Stomach (tissue), 4 donors: ENCODE data around the gene TAPT1.

Experiments
- POLR2A ChIP-seq, 4 donors: fragments of 450-650 bp; IDR thresholded peaks; one replicate each; pipeline ENCODE4 v1.6.1; 2016; ENCODE audit warnings: antibody characterized with exemption in 4 of 4, control low read depth in 2 of 4, mild to moderate bottlenecking in 1 of 4, moderate library complexity in 1 of 4
- POLR2AphosphoS5 ChIP-seq, 3 donors: sonication (generic); formaldehyde crosslinking; IDR thresholded peaks; one replicate each; pipeline ENCODE4 v1.6.1; 2016; ENCODE audit warnings: antibody characterized with exemption in 3 of 3
- TF ChIP-seq, protein P1 (sequence below), 7 experiments: fragments of 450-650 bp in 4 of 7; fragments of 200-600 bp in 3 of 7; sonication (generic) in 3 of 7; IDR thresholded peaks; one replicate each; pipeline ENCODE4 v1.5.1; 2016 to 2019; ENCODE audit warnings: antibody characterized with exemption in 7 of 7, control low read depth in 2 of 7, mild to moderate bottlenecking in 1 of 7

DNA sequence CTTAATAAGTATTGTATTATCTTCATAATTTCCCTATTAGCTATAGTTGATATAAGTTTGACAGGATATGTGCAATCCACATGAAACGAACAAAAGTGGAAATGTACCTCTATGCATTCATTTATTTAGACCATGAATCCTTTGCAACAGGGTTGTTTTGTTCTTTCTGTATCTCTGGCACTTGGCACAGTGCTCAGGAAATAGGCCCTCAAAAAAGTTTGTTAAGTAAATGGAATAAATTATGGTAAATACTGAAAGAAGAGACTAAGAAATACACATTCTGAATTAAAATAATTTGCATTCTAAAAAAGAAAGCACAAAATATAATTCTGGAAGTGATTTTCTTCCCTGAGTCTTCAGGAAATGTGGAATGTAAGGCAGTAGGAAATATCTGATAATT lies 39.3 kb downstream of the TAPT1 start:
- TF ChIP-seq, protein P1, sequence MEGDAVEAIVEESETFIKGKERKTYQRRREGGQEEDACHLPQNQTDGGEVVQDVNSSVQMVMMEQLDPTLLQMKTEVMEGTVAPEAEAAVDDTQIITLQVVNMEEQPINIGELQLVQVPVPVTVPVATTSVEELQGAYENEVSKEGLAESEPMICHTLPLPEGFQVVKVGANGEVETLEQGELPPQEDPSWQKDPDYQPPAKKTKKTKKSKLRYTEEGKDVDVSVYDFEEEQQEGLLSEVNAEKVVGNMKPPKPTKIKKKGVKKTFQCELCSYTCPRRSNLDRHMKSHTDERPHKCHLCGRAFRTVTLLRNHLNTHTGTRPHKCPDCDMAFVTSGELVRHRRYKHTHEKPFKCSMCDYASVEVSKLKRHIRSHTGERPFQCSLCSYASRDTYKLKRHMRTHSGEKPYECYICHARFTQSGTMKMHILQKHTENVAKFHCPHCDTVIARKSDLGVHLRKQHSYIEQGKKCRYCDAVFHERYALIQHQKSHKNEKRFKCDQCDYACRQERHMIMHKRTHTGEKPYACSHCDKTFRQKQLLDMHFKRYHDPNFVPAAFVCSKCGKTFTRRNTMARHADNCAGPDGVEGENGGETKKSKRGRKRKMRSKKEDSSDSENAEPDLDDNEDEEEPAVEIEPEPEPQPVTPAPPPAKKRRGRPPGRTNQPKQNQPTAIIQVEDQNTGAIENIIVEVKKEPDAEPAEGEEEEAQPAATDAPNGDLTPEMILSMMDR (IDR thresholded peaks at IDR 0.05), result no peak
- no peak for TF ChIP-seq POLR2A (IDR thresholded peaks at IDR 0.05)
- TF ChIP-seq POLR2AphosphoS5 (IDR thresholded peaks at IDR 0.05), result no peak
